PC-3 (cell line): ENCODE results near the gene INTS6L.

ENCODE experiments used
- EZH2 ChIP-seq: fragments of 300-600 bp; sonication (generic); IDR thresholded peaks from one replicate; pipeline ENCODE4 v1.6.1; 2017; ENCODE audit warnings: antibody characterized with exemption, mild to moderate bottlenecking, low read length; ENCODE audit not compliant: unreplicated experiment
- EZH2phosphoT487 ChIP-seq: fragments of 300-600 bp; sonication (generic); IDR thresholded peaks from 2 replicates; pipeline ENCODE4 v1.6.1; 2018; ENCODE audit warnings: mild to moderate bottlenecking, antibody characterized with exemption, low read length, borderline replicate concordance
- TF ChIP-seq, protein P1 (sequence below): fragments of 300-600 bp; sonication (generic); conservative IDR thresholded peaks from 2 replicates; pipeline ENCODE4 v1.5.1; 2017; ENCODE audit warnings: antibody characterized with exemption, low read depth, mild to moderate bottlenecking, low read length

DNA sequence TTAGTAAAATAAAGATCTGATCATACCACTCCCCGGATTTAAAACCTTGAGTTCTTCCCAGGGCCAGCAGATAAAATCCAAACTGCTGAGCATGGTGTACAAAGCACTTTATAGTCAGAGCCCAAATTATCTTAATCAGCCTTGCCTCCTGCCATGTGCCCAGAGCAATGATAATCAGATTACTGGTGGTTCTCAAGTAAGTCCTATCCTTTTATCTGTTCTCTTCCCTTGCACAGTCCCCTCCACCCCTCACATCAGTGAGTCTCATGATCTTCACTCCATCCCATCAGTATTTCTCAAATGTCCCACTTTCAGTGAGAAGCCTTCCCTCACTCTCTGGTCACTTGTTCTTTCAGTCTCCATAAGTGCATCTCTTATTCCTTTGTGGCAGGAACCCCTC lies 22.7 kb downstream of the INTS6L start:
- TF ChIP-seq, protein P1, sequence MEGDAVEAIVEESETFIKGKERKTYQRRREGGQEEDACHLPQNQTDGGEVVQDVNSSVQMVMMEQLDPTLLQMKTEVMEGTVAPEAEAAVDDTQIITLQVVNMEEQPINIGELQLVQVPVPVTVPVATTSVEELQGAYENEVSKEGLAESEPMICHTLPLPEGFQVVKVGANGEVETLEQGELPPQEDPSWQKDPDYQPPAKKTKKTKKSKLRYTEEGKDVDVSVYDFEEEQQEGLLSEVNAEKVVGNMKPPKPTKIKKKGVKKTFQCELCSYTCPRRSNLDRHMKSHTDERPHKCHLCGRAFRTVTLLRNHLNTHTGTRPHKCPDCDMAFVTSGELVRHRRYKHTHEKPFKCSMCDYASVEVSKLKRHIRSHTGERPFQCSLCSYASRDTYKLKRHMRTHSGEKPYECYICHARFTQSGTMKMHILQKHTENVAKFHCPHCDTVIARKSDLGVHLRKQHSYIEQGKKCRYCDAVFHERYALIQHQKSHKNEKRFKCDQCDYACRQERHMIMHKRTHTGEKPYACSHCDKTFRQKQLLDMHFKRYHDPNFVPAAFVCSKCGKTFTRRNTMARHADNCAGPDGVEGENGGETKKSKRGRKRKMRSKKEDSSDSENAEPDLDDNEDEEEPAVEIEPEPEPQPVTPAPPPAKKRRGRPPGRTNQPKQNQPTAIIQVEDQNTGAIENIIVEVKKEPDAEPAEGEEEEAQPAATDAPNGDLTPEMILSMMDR: no peak
- no peak for TF ChIP-seq EZH2
- no peak for TF ChIP-seq EZH2phosphoT487
